ENCODE measurements around the gene RNF39. TPM values are rescaled to one million over a fixed set of nuclear protein-coding genes. Genes with fewer than 3 reads are reported as not detected.

RNF39 gene
- total and polyA plus RNA-seq, 2 experiments from 2014 or later: 0.50 to 0.94 TPM

DNA sequence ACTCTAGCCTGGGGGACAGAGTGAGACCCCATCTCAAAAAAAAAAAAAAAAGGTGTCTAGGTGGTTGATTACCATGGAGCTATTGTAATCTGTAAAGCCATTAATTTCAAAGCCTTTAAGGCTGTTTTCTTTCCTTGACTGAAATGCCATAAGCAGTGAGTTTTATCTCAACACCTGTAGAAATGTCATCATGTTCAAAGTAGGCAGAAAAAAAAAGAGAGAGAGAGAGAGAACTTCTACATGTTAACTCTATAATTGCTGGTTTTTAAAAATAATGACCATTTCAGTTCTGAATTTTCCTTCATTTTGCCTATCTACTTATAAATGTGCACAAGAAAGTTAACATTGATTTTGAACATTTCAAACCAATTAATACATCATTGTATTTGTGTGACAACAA, 44.2 kb downstream of the RNF39 start:
- no peaks in the 10 kb centered on the region for H3K27me3 ChIP-seq (ENCODE audit: insufficient read depth)
- no peak for TF ChIP-seq NANOG (IDR thresholded peaks at IDR 0.05; ENCODE audit: borderline replicate concordance)
- no peak for TF ChIP-seq POLR2AphosphoS5 (IDR thresholded peaks at IDR 0.05; ENCODE audit: low read depth)
- no peak for TF ChIP-seq CTCF (conservative IDR thresholded peaks at IDR 0.05; ENCODE audit: low read depth in 2 of 2)
- TF ChIP-seq EZH2phosphoT487 (IDR thresholded peaks at IDR 0.05; ENCODE audit: unreplicated experiment): no peak
- TF ChIP-seq, protein P1, sequence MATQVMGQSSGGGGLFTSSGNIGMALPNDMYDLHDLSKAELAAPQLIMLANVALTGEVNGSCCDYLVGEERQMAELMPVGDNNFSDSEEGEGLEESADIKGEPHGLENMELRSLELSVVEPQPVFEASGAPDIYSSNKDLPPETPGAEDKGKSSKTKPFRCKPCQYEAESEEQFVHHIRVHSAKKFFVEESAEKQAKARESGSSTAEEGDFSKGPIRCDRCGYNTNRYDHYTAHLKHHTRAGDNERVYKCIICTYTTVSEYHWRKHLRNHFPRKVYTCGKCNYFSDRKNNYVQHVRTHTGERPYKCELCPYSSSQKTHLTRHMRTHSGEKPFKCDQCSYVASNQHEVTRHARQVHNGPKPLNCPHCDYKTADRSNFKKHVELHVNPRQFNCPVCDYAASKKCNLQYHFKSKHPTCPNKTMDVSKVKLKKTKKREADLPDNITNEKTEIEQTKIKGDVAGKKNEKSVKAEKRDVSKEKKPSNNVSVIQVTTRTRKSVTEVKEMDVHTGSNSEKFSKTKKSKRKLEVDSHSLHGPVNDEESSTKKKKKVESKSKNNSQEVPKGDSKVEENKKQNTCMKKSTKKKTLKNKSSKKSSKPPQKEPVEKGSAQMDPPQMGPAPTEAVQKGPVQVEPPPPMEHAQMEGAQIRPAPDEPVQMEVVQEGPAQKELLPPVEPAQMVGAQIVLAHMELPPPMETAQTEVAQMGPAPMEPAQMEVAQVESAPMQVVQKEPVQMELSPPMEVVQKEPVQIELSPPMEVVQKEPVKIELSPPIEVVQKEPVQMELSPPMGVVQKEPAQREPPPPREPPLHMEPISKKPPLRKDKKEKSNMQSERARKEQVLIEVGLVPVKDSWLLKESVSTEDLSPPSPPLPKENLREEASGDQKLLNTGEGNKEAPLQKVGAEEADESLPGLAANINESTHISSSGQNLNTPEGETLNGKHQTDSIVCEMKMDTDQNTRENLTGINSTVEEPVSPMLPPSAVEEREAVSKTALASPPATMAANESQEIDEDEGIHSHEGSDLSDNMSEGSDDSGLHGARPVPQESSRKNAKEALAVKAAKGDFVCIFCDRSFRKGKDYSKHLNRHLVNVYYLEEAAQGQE (IDR thresholded peaks at IDR 0.05; ENCODE audit: unreplicated experiment): no peak
- no peak for TF ChIP-seq ZNF114 (CRISPR knock-in tag; IDR thresholded peaks at IDR 0.05)
- TF ChIP-seq EZH2 (IDR thresholded peaks at IDR 0.05; ENCODE audit: low read depth, unreplicated experiment): no peak
- no peak for TF ChIP-seq STAT1 (IDR thresholded peaks at IDR 0.05; ENCODE audit: unreplicated experiment)
- TF ChIP-seq JUNB (IDR thresholded peaks at IDR 0.05; ENCODE audit: unreplicated experiment): no peak
- no peak for TF ChIP-seq CREB1 (CRISPR knock-in tag; IDR thresholded peaks at IDR 0.05; ENCODE audit: low read depth)
- TF ChIP-seq, protein P2, sequence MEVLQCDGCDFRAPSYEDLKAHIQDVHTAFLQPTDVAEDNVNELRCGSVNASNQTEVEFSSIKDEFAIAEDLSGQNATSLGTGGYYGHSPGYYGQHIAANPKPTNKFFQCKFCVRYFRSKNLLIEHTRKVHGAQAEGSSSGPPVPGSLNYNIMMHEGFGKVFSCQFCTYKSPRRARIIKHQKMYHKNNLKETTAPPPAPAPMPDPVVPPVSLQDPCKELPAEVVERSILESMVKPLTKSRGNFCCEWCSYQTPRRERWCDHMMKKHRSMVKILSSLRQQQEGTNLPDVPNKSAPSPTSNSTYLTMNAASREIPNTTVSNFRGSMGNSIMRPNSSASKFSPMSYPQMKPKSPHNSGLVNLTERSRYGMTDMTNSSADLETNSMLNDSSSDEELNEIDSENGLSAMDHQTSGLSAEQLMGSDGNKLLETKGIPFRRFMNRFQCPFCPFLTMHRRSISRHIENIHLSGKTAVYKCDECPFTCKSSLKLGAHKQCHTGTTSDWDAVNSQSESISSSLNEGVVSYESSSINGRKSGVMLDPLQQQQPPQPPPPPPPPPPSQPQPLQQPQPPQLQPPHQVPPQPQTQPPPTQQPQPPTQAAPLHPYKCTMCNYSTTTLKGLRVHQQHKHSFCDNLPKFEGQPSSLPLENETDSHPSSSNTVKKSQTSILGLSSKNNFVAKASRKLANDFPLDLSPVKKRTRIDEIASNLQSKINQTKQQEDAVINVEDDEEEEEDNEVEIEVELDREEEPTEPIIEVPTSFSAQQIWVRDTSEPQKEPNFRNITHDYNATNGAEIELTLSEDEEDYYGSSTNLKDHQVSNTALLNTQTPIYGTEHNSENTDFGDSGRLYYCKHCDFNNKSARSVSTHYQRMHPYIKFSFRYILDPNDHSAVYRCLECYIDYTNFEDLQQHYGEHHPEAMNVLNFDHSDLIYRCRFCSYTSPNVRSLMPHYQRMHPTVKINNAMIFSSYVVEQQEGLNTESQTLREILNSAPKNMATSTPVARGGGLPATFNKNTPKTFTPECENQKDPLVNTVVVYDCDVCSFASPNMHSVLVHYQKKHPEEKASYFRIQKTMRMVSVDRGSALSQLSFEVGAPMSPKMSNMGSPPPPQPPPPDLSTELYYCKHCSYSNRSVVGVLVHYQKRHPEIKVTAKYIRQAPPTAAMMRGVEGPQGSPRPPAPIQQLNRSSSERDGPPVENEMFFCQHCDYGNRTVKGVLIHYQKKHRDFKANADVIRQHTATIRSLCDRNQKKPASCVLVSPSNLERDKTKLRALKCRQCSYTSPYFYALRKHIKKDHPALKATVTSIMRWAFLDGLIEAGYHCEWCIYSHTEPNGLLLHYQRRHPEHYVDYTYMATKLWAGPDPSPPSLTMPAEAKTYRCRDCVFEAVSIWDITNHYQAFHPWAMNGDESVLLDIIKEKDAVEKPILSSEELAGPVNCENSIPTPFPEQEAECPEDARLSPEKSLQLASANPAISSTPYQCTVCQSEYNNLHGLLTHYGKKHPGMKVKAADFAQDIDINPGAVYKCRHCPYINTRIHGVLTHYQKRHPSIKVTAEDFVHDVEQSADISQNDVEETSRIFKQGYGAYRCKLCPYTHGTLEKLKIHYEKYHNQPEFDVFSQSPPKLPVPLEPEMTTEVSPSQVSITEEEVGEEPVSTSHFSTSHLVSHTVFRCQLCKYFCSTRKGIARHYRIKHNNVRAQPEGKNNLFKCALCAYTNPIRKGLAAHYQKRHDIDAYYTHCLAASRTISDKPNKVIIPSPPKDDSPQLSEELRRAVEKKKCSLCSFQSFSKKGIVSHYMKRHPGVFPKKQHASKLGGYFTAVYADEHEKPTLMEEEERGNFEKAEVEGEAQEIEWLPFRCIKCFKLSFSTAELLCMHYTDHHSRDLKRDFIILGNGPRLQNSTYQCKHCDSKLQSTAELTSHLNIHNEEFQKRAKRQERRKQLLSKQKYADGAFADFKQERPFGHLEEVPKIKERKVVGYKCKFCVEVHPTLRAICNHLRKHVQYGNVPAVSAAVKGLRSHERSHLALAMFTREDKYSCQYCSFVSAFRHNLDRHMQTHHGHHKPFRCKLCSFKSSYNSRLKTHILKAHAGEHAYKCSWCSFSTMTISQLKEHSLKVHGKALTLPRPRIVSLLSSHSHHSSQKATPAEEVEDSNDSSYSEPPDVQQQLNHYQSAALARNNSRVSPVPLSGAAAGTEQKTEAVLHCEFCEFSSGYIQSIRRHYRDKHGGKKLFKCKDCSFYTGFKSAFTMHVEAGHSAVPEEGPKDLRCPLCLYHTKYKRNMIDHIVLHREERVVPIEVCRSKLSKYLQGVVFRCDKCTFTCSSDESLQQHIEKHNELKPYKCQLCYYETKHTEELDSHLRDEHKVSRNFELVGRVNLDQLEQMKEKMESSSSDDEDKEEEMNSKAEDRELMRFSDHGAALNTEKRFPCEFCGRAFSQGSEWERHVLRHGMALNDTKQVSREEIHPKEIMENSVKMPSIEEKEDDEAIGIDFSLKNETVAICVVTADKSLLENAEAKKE (CRISPR knock-in tag; IDR thresholded peaks at IDR 0.05): no peak
- no peak for TF ChIP-seq ZNF331 (CRISPR knock-in tag; IDR thresholded peaks at IDR 0.05; ENCODE audit: low read depth)
- TF ChIP-seq, protein P3, sequence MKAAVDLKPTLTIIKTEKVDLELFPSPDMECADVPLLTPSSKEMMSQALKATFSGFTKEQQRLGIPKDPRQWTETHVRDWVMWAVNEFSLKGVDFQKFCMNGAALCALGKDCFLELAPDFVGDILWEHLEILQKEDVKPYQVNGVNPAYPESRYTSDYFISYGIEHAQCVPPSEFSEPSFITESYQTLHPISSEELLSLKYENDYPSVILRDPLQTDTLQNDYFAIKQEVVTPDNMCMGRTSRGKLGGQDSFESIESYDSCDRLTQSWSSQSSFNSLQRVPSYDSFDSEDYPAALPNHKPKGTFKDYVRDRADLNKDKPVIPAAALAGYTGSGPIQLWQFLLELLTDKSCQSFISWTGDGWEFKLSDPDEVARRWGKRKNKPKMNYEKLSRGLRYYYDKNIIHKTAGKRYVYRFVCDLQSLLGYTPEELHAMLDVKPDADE (IDR thresholded peaks at IDR 0.05): no peak
- Mint-ChIP-seq H3K9me3 (no peaks in the 10 kb centered on the region), H3K4me3 (no peak overlapping the region), H3K27ac (no peak overlapping the region), H3K4me1 (no peaks in the 10 kb centered on the region), H3K27me3 (ENCODE audit: insufficient read depth, low read depth, poor library complexity) (no peaks in the 10 kb centered on the region), H3K36me3 (ENCODE audit: low read depth) (no peaks in the 10 kb centered on the region)
- H3K36me3 ChIP-seq (ENCODE audit: insufficient read depth): no peaks in the 10 kb centered on the region
- H3K27ac ChIP-seq (ENCODE audit: low read depth): no peak overlapping the region
- no peaks in the 10 kb centered on the region for H3K79me2 ChIP-seq (replicated peaks; ENCODE audit: insufficient read depth)
- no peaks in the 10 kb centered on the region for H3F3A ChIP-seq (replicated peaks; ENCODE audit: low read depth)
- no peak overlapping the region for H2AFZ ChIP-seq
- no peaks in the 10 kb centered on the region for H4K20me1 ChIP-seq (replicated peaks; ENCODE audit: insufficient read depth)
- no peaks in the 10 kb centered on the region for H3K4me1 ChIP-seq (ENCODE audit: insufficient read depth)
- no peak overlapping the region for H3K4me3 ChIP-seq
- H3K9me2 ChIP-seq (ENCODE audit: insufficient read depth): no peaks in the 10 kb centered on the region
- no peak overlapping the region for H3K4me2 ChIP-seq
- DNase-seq (ENCODE audit: low spot score): no peak
- no peak for ATAC-seq
